Measurements from ENCODE around the gene DISC1.

Gene DISC1

DNA sequence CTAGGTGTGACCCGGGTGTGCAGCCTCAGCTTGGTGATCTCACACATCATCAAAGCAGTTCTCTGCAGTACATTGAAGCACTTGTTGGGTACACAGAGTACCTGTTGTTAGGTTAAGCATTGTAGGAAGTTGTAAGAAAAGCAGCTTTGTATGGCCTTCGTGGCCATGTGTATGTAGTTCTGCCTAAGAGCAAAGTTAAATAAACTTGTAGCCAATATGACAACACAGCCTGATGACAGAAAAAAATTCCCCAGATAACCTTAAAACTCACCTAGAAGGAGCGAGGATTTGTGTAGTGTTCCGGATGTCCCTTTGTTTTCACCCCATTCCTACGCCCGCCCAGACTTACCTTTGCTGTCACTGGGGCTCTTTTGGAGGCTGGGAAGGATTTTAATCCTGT is 48.0 kb downstream of the DISC1 start:
- DNase-seq = no peak

DNA sequence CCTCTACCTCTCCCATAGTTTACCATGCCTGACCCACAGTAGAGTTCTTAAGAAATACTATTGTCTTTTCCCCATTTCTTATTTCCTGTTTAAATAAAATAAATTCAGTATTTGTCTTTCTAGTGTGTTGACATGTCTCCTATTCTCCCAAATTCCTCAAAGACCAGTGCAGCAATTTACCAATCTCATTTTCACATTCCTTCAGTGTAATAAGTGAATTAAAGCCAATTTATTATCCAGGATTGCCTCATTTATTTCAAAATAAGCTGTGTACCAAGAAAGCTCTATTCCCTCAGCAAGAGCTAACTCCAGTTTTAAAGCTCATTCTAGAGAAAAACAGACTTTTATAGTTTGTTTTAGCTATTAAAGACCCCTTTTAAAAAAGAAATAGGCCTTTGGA is 49.9 kb downstream of the DISC1 start:
- DNase-seq = no peak

DNA sequence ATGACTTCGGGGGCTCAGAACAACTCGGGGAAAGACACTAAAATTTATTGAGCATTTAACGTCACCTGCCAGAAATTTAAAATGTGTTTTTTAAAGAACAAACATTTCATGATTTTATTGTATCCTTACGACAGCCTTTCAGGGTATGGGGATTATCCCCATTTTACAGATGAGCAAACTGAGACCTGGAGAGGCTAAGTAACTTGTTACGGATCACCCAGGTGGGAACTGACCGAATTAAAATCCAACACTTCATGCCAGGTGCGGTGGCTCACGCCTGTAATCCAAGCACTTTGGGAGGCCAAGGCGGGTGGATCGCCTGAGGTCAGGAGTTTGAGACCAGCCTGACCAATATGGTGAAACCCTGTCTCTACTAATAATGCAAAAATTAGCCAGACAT is 50.9 kb downstream of the DISC1 start:
- DNase-seq = no peak

DNA sequence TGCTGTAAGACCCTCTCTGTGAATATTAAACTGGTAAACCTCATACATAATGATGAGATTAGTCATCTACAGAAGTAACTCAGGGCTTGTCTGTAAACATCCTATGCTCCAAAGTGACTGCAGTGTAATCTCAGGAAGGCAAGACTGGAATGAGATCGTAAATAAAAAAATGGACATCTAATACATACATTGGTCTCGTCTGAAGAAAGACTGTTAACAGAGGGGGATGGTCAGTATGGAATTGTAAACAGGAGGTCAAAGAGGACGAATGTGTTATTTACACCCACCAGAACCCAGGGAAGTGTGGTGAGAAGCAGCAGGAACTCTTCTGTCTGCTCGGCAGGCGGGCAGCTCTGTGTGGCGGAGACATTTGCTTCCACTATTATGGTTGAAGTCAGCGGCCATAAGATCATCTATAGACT is 51.4 kb downstream of the DISC1 start:
- no peak for DNase-seq

DNA sequence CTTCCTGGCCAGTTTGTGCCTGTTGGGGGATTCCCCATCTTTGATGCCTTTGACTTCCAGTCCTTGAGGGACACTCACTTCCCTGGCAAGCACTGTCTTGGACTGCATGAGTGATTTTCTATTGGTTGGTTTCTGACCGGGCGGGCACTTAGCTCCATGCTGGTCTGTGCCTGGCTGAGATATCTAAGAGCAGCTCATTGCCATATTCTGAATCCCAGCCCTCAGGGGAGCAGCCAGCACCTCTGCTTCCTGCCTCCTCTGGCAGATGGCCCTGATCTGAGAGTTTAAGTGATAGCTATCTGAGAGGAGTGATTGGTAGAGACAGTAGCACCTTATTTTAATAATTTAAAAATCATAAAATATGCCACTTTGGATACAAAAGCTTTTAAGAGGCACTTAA is 52.5 kb downstream of the DISC1 start:
- DNase-seq = no peak

DNA sequence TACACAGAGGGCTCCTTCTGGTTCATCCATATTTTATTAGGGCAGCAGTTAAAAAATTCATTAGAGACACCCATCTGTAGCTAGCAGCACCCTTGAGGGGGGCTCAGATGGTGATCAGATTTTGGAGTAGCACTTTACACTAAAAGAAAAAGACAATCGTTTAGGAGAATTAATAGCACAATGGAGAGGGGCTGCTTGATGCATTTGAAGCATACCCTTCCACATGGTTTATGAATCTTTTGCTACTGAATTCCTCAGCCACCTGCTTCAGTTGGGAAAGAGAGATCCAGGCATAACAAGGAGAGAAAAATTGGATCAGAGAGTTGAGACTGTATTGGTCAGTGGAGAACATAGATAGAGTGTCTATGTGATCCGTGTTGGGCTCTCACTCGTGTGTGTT is 54.4 kb downstream of the DISC1 start:
- DNase-seq = no peak

DNA sequence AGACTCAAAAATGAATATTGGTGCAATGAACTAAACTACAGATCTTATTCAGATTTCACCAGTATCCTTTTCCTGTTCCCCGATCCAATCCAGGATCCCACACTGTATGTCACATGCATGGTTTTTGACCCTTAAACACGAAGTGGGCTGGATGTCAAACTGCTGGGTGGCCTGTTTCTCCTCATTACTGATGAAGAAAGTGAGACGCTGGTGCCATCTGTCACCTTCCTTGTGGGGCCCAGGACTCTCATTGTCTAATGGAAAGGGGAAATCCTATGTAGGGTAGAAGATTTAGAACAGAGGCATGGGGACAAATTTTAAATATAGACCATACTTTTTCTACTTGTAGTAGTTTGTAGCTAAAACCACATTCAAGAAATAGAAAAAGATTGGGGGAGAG is 56.2 kb downstream of the DISC1 start:
- no peak for DNase-seq

DNA sequence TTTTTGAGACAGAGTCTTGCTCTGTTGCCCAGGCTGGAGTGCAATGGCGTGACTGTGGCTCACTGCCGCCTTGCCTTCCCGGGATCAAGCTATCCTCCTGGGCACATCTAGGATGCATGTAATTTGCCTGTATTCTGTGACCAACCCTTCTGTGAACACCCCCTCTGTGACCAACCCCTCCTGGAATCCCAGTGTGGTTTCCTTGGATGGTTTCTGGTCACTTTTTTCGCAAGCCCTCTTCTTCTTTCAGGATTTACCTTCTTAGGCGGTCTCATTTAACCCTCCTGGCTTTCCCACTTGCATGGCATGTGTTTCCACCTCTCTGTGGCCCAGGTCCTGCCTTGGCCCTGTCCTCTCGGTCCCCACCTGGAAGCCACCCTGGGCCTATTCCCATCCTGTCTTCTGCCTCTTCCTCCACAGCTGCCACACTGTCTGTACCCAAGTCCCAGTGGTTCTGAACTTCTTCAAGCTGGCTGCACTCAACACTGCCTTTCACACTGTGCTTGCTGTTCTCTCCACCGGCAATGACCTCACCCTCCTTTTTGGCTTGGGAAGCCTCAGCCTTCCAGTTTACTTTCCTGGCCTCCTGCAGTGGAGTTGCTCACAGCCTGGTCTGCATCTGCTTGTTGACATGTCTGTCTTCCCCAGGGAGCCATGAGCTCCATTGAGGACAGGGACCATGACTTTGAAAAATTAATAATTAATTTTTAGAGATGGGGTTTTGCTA is 57.0 kb downstream of the DISC1 start:
- DNase-seq = no peak

DNA sequence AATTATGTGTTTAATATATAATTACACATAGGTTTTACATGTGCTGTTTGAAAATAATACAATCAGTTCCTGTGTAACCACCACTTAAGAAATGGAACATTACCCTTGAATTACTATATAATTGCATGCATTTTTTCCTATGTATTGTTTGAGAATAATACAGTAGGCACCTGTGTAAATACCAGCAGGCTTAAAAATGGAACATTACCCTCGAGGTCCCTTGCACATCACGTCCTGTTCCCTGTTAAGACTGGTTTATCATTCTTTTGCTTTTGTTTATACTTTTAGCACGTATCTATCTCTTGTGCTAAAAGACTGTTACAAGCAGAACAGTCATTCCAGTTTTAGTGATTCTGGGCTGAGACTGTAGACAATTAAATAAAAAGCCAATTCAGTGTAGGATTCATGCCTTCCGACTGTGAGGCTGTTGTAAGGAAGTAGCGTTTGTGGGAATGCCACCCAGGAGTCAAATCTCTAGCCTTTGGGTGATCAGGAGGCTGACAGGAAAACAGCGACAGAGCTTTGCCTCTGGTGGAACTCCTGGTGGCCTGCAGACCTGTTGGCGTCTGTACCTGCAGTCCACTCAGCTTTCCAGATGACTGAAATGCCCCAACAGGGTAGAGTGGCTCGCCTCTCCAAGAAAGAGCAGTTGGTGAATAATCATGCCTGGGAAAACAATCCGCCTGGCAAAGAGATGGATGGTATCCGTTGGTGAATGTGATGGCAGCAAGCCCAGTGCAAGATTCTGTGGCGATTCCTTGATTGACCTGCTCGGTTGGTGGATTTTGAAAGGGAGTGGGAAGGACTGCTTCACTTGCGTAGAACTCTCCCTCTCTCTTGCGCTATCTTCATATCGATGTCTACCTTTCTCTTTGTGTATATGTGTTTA is 58.0 kb downstream of the DISC1 start:
- no peak for DNase-seq

DNA sequence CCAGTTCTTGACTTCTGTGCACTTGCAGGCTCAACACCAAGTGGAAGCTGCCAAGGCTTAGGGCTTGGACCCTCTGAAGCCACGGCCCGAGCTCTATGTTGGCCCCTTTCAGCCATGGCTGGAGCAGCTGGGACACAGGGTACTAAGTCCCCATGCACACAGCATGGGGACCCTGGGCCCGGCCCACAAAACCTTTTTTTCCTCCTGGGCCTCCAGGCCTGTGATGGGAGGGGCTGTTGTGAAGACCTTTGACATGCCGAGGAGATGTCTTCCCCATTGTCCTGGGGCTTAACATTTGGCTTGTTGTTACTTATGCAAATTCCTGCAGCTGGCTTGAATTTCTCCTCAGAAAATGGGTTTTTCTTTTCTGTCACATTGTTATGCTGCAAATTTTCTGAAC is 59.8 kb downstream of the DISC1 start:
- DNase-seq = no peak

DNA sequence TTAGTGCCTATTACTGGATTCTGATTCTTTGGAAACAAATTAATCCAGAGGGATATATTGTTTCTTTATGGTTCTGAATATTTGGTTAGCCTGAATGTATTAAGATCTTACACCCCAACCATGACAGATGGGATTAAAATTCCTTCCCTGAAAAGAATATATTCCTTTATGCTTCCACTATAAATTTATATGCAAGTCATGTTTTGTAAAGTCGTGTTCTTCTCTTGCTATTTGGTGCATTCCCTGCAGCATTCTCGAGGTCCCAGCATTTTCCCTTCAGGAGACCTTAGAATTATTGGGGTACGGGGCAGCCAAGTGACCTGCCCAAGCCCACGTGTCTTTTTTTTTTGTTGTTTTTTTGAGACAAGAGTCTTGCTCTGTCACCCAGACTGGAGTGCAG is 62.4 kb downstream of the DISC1 start:
- DNase-seq = no peak

DNA sequence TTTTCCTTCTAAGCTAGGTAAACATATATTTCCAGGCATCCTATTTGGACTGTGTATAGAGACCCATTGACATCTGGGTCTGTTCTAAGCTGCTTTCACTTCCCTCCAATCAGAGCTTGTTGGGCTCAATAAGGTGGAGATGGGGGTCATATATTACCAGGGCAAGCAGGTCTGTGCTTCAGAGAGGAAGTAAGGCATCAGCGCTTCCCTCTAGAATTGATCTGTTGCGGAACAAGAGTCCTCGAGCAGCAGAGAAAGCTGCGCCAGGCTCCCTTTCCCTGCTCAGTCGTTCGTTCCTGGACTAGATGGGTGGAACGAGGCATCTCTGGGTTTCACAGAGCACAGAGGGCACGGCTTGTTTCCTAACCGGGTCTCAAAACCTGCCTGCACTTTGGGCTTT is 63.5 kb downstream of the DISC1 start:
- no peak for DNase-seq

DNA sequence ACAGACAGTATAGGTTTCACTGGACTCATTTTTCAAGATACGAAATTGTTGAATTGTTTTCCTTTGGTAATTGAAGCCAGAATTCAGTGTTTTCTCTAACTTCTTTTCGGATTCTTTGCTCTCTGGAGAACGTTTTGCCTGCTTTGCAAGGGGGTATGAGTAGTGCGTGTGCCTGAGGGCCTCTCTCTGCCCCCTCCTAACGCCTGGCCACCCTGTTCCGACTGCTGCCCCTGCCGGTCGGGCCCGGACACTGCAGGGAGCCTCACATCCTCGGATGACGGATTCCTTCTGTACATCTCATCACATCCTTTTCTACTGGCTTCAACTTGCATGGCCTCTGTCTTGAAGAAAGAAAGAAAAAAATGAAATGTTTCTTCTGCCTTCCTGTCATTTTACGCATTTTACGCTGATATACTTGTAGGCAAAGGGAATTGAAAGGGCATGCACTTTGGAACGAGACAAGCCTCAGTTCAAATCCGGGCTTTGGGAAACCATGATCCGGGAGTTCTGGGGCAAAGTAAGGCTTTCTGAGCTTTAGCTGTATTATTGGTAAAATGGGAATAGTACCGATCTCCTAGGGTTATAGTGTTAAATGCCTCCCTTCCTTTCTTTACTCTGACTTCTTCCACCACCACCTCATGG is 65.1 kb downstream of the DISC1 start:
- no peak for DNase-seq

DNA sequence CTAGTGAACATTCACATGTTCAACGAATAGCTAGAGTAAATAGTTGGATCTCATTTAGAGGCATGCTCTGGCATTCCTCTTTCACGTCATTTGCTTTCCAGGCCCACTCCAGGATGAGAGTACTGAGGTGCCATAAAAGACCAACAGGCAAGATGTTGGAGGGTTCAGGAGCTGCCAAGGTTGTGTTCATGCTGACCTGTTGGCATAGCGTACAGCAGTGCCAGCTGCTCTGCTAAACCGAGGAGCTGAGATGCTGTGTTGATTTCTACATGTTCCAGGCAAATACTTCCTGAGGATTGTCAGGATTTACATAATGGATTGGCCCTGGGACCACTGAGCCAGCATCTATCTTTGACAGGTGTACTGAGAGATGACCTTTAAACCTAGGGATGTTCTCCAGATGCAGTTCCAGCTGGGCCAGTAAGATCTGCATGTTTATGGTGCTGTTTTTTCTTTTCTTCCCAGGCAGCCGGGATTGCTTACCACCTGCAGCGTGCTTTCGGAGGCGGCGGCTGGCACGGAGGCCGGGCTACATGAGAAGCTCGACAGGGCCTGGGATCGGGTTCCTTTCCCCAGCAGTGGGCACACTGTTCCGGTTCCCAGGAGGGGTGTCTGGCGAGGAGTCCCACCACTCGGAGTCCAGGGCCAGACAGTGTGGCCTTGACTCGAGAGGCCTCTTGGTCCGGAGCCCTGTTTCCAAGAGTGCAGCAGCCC is 66.9 kb downstream of the DISC1 start:
- no peak for DNase-seq

DNA sequence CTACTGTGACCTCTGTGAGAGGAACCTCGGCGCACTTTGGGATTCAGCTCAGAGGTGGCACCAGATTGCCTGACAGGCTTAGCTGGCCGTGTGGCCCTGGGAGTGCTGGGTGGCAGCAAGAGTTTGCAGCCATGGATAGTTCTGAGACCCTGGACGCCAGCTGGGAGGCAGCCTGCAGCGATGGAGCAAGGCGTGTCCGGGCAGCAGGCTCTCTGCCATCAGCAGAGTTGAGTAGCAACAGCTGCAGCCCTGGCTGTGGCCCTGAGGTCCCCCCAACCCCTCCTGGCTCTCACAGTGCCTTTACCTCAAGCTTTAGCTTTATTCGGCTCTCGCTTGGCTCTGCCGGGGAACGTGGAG is 67.5 kb downstream of the DISC1 start:
- DNase-seq = no peak

DNA sequence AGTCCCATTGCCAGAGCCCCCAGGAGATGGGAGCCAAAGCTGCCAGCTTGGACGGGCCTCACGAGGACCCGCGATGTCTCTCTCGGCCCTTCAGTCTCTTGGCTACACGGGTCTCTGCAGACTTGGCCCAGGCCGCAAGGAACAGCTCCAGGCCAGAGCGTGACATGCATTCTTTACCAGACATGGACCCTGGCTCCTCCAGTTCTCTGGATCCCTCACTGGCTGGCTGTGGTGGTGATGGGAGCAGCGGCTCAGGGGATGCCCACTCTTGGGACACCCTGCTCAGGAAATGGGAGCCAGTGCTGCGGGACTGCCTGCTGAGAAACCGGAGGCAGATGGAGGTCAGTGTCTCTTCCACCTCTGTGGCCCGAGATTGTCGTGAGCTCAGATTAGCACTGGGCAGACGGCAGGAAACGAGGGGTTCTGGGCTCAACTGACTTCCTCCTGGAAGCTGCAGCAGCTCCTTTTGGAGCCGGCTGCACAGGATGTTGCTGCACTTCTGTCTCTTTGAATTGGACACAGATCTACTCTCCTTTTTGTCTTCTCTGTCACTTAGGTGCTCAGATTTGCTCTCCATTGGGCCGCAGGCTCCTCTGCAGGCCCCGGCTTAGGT is 68.0 kb downstream of the DISC1 start:
- no peak for DNase-seq

DNA sequence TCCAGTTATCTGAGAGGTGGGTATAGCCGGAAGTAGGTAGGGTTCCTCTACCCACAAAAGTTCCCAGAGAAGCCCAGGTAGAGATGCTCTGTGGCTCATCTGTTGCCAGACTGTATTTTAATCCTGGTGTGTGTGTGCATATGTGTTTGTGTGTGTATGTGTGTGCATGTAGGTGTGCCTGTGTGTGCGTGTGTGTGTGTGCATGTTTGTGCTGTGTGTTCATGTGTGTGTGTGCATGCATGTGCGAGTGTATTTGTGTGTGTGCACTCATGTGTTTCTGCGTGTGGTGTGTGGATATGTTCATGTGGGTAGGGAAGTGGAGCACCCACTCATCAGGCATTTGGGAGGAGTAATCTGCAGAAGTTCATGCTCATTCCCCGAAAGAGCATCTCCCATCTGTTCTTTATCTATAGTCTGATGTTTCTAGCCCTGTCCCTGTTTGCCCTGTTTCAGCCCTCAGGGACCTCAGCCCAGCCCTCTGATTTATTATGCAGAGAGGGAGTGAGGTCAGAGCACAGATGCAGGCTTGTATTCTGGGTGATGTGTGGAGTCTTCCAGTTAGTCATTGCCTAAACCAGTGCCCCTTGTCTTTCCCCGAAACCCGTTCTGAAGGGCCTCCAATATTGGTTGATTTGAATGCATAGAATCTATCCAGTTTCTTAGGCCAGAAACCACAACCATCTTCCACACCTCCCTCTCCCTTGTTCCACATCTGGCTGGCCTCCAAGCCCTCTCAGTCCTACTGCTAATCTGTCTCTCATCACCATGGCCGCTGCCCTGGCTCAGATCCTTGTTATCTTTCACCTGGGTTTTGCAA is 69.1 kb downstream of the DISC1 start:
- DNase-seq = no peak

DNA sequence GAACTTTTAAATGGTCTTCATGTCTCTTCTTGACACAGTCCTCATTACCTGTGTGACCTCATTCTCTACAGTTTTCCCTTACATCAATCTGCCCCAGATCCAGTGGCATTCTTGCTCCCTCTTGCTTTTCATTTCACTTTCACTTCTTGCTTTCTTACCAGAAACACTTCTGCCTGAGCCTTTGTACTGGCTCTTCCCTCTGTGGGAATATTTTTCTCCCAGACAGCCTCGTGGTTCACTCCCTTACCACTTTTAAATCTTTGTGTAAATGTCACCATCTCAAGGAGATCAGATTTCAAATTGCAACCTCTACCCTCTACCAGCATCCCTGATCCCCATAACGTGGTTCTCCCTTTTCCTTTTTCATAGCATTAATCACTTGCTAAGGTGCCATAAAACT is 73.2 kb downstream of the DISC1 start:
- no peak for DNase-seq

DNA sequence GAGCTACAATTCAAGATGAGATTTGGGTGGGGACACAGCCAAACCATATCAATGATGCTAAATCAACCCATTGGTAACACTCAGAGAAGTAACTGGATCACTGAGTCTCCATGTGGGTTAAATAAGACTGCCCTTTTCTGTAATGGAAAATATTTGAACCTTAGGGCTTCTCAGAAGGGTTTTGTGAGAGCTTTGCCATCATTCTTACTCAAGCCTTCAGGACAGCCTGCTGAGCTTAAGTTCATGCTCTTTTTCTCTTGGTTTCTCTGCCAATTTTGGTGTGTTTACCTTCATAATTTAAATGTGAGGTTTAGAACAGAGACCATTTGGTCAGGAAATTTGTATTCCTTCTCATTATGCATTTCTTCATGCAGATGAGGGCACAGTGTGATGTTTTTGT is 74.7 kb downstream of the DISC1 start:
- no peak for DNase-seq

DNA sequence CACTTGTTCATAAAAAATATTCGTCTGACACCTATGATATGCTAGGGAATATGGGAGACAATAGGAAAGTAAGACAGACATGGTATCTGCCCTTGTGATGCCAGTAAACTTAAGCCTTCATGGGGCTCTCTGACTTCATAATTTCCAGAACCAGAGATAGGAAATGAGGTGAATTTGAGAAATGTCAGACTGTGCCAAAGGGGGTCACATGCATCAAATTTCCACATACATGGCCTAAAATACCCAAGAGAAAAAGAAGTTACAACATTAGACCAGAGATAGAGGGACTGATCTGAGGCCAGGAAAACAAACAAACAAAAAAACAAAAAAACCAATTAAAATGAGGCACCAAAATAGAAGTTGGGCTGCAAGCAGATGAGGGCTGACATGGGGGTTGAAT is 75.7 kb downstream of the DISC1 start:
- no peak for DNase-seq

DNA sequence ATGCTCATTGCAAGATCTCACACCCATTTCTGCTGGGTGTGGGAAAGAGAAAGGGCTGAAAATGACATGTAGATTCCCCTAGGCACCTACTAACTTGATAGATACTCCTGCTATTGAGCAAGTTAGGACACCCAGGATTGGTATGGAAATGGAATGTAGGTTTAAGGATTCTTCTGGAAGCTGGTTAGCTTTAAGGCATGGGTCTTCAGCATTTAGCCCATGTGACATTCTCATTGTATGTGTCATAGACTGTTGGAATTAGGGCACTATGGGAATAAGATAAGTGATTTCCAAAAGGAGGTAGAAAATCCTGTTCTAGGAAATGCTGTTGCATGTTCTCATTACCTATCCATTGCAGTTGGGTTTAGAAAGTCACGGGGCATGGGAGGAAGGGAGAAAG is 76.2 kb downstream of the DISC1 start:
- DNase-seq = no peak
